Measurements from ENCODE around the gene SIGLEC7.

Gene SIGLEC7

DNA sequence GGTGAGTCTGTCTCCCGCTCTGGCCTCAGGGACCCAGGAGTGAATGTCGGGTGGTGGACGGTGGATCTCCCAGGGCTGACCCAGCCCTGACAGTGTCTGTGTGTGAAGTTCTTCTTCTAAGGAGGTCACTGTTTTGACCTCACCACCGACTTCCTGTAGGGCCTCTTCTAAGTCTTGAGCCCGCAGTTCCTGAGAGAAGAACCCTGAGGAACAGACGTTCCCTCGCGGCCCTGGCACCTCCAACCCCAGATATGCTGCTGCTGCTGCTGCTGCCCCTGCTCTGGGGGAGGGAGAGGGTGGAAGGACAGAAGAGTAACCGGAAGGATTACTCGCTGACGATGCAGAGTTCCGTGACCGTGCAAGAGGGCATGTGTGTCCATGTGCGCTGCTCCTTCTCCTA is at the start of gene SIGLEC7:
Gene SIGLEC7, plus strand, starts transcription at position 183 of the 400 bp plus-strand sequence. Its CDS starts 69 bp downstream, at position 252.
- DNase-seq, result no peak

DNA sequence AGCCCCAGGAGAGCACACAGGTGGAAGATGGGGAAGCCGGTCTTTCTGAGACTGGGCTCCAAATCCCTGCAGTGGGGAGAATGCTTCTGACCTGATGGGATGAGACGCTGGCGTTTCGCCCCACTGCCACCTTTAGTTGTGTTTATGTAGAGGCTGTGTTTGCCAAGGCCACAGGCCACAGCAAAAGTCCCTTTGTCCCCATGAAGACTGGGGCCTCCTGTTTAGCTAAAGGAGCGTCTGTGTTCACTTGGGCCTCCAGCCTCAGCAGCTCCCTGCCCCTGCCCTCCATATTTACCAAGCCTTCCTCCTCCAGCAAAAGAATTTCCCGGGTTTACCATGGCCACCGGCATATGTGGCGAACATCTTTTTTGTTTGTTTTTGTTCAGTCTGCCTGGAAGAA is 49.0 kb upstream of the SIGLEC7 start:
- DNase-seq, result no peak

DNA sequence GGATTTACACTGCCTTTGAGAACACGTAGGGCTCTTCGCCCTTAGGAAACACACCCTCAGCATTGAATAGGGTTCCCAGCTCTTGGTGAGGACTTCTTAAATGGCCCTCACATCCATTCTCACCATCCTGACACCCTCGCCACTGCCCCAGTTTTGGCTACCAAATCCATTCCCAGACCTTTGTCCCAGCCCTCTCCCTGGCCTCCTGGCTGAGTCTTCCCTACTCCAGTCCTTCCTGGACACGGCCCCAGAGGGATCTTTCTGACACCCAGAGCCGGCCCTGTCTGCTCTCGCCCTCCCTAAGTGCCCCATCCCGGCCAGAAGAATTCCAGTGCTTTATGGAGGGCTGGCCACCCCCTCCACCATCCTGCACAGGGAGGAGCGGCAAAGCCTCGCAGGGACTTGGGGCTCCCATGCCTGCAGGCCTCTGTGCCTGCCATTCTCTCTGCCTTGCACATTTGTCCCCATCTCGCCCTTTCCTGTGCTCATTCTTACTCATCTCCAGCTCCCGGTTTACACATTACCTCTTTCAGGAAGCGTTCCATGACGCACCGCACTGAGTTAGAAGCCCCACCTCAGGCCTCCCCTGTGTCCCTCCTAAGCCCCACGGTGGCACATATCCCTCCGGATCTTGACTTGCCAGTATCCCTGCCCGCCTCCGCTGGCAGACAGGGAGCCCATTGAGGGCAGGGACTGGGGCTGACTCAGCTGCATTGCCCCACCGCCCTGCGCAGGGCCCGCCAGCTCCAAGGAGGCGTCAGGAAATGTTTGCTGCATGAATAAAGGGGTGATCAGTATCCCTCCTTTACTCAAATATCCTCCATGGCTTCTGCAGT is 48.4 kb upstream of the SIGLEC7 start:
- DNase-seq, result no peak

DNA sequence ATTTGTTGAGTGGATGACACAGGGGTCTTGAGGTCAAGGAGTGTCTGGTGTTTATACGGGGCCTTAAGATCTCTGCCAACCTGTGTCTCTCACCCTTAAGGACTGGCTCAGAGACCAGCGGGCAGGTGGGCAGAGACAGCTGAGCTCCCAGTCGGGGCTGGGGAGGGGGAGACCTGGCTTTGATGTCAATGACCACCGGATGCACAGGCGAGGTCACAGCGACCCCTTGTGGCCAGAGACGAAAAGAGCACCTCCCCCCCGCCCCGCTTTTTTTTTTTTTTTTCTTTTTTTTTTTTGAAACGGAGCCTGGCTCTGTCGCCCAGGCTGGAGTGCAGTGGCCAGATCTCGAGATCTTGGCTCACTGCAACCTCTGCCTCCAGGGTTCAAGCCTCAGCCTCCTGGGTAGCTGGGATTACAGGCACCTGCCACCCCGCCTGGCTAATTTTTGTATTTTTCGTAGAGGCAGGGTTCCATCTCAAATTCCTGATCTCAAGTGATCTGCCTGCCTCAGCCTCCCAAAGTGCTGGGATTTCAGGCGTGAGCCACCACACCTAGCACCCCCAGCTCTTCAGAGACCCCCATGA is 47.3 kb upstream of the SIGLEC7 start:
- DNase-seq, result no peak

DNA sequence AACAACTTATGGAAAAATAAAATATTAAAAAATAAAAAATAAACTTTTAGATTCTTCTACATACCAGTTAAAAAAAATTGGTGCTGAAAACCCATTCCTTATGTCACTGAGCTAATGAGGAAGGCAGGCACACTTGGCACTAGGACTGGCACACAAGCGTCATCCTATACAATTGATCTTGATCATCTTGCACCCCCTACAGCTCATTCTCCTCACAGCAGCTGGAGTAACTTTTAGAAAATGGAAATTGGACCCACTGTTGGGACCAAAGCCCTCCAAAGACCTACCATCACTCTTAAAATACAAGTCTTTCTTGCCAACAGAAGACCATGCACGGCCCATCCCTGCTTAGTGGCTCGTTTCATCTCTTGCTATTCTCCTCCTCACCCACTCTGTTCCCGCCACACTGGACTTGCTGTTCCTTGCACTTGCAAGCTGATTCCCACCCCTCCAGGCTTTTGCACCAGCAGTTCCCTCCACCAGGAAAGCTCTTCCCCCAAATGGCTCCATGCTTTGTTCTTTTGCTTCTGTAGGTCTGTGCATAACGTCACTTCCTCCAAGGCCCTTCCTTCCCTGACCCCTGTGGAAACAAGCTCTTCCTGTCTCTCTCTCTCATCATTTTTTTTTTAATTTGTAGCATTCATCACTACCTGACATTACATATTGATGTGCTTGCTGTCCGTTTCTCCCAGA is 45.5 kb upstream of the SIGLEC7 start:
- DNase-seq, result no peak

DNA sequence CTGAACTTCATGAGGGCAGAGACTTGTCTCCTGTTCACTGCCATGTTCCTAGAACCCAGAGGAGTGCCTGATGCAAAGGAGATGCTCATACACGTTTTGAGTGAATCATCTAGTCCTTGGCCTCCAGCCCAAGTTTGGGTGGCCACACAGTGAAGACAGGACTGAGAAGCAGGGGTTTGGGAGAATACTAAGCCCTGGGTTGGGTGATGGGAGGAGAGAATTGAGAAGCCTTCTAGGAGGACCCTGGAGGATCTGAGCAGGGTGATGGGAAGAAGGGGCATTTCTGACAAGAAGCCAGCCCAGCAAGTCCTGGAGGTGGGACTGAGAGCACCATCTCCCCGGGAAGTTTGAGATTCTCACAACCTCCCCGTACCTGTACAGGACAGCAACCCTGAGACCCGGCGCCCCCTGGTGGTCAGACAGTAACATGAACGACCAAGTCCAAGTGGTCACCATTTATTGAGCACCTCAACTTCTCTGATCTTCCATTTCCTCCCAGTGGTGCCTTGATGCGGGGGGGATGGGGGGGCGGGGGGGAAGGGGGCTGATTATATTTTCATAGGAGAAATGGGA is 44.8 kb upstream of the SIGLEC7 start:
- DNase-seq, result peak in 1 of 2 donors; percentile 16

DNA sequence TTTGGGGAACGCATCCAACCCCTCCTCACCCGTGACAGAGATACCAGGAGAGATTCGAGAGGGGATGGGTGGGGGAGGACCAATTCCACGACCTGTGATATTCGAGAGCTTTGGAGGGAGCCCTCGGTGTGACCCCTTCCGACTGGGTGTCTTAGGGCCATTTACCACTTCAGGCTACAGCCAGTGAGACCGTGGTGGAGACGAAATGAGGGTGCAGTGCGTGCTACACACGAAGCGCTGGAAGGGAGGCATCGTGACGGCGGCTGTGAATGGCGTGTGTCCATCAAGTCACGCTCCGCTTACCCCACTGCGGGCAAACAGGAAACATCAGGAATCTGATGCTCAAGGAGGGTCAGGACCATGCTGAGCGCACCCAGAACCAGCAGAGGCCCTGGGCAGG is 44.3 kb upstream of the SIGLEC7 start:
- DNase-seq, result no peak

DNA sequence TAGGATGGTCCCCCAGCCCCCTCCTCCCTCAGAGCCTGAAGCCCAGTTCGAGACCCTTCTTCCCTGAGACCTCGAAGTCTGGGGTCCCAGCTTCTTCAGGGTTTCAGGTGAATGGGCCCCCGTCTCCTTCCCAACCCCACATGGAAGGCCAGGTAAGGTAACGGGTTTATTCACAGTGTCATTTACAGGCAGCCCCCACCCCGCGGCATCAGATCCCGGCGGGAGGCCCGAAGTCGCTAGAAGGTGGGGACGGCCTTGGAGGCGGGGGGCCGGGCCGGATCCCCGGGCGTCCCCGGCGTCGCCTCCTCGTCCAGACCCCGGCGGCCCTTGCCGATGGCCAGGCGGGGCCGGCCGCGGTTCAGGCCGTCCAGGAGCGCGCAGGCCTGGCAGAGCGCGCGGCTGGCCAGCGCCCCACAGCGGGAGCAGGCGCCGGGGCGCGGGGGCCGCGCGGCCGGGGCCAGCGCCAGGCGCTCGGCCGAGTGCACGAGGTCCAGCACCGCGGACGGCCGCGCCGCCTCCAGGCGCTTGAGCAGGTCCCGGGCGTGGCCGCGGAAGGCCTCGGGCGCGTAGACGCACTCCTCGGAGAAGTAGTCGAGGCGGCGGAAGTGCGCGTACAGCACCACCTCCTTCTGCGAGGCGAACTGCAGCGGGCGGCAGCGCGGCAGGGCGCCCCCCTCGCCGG is 43.6 kb upstream of the SIGLEC7 start:
- no peak for DNase-seq

DNA sequence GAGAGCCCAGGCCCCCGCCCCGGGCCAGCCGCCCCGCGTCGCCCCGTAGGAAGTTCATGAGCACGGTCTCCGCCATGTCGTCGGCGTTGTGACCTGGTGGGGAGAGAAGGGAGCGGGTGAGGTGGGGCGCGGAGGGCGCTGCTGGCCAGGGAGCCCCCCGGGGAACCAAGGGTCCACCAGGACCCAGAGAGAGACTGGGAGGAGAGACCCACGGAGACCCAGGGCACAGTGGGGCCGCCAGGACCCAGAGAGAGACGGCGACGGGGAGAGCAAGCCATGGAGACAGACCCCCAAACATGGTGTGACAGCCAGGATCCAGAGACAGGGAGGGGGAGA is 43.1 kb upstream of the SIGLEC7 start:
- DNase-seq, result no peak

DNA sequence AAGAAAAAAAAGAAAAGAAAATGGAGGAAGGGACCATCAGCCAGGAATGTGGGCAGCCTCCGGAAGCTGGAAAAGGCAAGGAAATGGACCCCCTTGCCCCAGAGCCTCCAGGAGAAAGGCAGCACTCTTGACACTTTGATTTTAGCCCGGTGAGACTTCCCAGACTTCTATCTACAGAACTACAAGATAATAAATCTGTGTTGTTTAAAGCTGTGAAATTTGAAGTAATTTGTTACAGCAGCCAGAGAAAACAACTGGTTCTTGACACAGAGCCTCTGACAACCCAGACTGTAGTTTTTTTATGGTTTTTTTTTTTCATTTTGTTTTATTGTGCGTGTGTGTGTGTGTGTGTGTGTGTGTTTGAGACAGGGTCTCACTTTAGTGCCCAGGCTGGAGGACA is 41.5 kb upstream of the SIGLEC7 start:
- DNase-seq, result no peak

DNA sequence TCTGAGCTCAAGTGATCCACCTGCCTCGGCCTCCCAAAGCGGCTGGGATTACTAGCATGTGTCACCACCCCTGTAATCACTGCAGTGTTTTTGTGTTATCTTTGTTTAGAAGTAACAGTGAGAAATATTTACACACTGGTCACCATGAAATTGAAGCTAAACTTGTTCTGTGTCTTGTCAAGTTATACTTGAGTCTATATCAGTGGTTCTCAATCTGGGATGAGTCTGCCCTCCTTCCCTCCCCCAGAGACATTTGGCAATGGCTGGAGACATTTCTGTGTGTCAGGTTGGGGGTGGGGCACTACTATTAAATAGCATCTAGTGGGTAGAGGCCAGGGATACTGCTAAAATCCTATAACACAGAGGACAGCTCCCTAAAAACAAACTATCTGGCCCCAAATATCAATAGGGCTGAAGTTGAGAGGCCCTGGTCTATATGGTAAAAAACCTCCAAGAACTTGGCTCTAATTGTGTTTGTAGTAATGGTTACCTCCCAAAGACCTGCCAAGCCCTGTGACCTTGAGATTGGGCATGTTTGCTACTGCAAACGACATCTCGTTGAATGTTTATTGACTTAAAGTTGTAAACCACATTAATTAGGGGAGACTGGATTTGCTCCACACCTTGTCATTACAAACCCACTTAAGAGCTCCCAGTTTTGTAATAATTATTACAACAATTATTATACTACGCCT is 40.8 kb upstream of the SIGLEC7 start:
- DNase-seq, result no peak

DNA sequence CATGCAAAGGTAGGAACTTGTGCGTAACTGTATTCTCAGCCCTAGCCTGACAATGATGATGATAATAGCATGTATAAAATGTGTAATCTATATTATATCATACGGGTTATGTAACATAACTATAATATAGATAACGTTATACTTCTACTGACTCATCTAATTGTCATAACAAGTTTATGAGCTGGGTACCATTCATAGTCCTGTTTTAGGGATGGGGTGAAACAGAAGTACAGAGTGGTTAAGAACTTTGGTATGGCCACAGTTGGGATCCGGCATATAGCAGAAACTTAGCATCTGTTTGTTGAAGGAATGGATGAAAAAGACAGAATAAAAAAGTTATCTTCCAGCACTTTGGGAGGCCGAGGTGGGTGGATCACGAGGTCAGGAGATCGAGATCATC is 39.1 kb upstream of the SIGLEC7 start:
- no peak for DNase-seq

DNA sequence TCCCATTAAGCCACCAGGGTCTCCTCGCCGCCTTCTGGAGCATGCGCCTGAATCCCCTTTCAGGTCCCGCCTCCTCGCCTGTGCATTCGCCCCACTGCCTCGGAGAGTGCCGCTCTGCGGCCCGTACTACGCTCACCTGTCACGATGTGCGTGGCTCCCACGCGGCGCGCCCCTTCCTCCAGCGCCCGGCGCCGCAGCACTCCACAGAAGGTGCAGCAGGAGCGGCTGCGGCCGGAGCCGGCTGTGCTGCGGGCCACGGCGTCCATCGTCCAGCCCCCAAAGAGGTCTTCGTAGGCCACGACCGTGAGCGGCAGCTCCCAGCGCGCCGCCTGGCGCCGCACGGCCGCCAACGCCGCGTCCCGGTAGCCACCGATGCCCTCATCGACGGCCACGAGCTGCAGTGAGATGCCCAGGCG is 38.2 kb upstream of the SIGLEC7 start:
- no peak for DNase-seq

DNA sequence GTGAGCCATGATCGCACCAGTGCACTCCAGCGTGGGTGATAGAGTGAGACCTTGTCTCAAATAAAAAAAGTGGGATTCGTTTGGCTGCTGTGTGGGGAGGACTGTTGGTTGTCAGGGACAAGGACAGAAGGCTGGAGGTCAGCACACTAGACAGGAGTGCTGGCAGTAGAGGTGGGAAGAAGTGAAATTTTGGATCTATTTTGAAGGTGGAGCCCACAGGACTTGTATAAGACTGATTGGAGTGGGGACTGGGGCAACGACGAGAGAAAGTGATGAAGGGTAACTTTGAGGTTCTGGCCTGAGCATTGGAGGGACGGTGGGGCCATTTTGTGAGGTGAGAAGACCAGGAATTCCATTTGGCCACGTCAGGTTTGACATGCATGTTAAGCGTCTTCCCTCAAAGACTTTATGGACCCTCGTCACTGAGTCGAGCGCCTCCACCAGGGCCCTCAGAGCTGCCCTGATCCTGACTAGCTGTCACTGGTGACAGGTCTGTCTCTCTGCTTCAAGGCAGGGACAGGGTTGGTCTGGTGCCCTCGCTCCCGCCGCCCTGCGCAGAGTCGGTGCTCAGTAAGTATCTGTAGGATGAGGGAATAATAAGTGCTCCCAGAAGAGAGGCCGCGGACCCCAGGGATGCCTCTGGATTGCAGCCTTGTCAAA is 34.6 kb upstream of the SIGLEC7 start:
- DNase-seq, result no peak

DNA sequence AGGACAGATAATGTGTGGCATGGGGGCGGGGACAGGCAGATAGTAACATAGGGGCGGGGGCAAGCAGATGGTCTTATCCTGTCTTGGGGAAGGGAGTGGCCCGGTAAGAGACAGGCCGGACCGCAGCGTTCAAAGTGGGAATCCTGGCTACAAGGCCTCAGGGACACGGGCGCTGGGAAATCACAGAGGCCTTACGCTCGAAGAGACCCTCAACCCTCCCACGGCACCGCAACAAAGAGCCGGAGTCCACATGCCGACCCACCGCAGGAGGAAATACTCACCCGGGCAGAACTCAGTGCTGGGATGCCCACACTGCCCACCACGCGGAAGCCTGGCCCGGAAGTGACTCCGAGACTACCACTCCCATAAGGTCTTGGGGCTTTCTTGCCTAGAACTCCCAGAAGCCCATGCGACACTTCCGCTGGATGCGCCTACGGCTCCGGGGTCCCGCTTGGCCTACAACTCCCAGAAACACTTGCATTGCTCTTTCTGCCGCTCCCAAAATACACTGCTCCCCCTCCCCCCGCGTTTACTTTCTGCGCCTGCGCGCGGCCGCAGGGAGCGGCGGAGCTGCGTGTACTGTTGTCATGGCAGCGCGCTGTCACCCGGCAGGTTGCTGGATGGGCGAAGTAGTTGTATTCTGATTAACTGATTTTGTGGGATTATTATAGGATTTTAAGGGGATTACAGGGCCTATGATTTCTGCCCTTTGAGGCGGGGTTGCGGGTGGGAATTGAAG is 33.9 kb upstream of the SIGLEC7 start, which contains the start of gene CTU1:
Gene CTU1, minus strand, starts transcription at position 344 of the 739 bp plus-strand sequence. CDS start 3,840 bp downstream, outside the sequence.
- peak; percentile 98 to 99 for DNase-seq

DNA sequence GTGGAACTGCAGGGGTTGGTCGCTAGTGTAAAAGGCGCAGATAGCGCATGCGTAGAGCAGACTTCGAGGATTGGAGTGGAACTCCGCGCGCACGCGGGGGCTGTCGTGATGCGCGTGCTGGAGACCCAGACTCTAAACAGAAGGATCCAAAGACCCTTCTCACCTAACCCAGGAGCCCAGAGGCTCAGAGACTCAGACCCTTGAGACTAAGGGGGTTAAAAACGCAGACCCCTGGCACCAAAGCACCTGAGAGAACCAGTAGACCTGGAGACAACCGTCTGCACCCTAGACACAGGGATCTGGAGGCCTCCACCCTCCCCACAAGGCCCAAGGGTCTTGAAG is 33.3 kb upstream of the SIGLEC7 start:
- peak in 1 of 2 donors; percentile 85 for DNase-seq

DNA sequence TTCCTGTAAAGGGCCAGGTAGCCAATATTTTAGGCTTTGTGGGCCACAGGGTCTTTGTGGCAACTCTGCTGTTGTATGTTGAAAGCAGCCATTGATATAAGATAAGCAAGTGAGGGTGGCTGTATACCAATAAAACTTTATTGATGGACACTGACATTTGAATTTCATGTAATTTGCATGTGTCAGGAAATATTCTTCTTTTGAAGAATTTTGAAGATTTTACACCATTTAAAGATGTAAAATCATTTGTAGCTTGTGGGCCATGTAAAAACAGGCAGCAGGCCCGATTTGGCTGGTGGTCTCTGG is 31.5 kb upstream of the SIGLEC7 start:
- DNase-seq, result no peak

DNA sequence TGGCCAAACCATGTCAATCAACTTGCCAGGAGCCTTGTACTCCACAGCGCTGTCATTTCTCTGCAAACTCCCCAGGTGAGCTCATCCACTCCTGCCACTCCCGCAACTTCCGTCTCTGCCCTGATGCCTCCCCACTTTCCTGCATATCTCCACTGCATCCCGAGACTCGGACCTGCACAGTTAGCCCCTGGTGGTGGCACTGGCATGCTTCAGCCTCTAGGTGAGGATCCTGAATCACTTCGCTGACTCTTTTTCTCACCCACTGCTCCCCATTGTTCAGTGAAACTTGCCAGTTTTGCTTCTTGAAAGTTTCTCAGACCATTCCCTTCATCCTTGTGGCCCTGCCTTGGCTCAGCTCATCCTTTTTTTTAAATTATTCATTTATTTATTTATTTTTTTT is 30.5 kb upstream of the SIGLEC7 start:
- DNase-seq, result no peak

DNA sequence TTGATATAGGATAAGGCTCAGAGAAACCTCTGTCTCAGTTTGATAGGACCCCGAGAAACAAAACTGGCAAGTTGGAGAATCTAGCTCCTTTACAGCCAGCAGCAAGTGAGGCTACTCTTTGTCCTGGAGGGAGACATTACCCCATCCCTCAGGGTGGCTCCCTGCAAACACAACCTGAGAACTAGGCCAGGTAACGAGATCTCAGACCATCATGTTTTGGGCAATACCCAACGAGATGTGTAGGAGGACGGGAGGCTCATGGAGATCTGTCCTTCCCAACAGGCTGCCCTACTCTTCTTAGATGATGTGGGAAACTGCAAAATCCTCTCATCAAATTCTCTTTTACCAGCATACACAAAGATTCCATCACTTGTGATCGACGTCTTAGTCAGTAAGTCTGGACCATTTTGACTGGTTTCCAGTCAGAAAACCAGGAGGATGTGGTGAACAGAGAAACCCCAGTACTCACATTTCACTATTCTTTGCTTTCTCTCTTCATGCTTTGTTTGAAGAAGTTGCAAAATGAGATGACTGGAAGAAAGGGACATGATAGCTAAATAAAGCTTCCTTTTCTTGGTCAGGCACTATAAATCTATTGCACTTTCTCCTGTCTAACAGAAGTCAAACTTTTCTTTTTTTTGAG is 27.9 kb upstream of the SIGLEC7 start:
- DNase-seq, result no peak

DNA sequence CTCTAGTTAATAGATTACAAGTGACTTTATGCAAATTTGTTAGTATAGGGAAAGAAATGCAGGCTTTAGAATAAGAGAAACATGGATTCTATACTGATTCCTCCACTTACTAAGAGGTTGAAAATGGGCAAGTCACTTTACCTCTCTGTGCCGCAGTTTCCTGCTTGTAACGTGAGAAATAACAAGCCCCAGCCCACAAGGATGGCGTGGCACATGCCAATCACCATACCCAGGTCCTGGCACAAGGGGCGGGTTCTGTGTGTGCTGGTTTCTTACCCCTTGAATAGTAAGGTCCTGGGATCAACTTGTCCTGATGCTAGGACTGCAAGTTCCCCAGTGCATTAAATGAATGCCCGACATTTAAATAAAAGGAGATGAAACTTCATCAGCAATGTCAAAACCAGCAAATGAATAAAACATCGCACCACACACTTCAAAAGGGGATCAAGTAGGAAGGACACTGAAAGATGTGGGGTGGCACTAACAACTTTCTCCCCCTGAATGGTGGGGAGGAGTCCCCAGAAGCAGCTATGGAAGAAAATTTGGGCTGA is 25.3 kb upstream of the SIGLEC7 start:
- no peak for DNase-seq

DNA sequence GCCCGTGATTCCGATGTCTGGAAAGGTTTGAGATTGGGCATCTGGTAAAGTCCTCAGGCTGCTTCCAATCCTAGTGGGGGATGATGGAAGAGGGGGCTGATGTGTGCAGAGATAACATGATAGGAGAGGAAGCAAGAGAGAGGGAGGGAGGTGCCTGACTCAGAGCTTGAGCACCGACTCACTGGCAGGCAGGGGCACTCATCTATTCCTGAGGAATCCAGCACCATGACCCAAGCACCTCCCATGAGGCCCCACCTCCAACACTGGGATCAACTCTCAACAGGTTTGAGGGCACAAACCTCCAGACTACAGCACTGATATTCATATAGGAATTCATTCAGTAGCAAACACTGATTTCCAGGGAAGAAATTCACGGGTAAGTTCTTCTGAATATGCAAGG is 23.0 kb upstream of the SIGLEC7 start:
- no peak for DNase-seq
